IPS-18a (cell line): ENCODE results near the gene FGFR4.

ENCODE experiments used
- H3K27ac ChIP-seq: one replicate; pipeline ENCODE4 v1.5.1; 2013; ENCODE audit warnings: low read length
- H3K27me3 ChIP-seq: one replicate; pipeline ENCODE4 v1.6.1; 2013; ENCODE audit warnings: mild to moderate bottlenecking, low read length; ENCODE audit not compliant: control insufficient read depth, insufficient read depth
- H3K36me3 ChIP-seq: one replicate; pipeline ENCODE4 v1.6.1; 2013; ENCODE audit warnings: low read depth, low read length; ENCODE audit not compliant: control insufficient read depth
- H3K4me1 ChIP-seq: one replicate; pipeline ENCODE4 v1.6.1; 2013; ENCODE audit warnings: low read depth, low read length; ENCODE audit not compliant: control insufficient read depth
- H3K4me3 ChIP-seq: one replicate; pipeline ENCODE4 v1.5.1; 2013; ENCODE audit warnings: low read length
- H3K9ac ChIP-seq: one replicate; pipeline ENCODE4 v1.6.1; 2013; ENCODE audit warnings: mild to moderate bottlenecking, low read length, moderate library complexity
- H3K9me3 ChIP-seq: one replicate; pipeline ENCODE4 v1.6.1; 2013; ENCODE audit warnings: low read depth, low read length; ENCODE audit not compliant: control insufficient read depth

The FGFR4 gene

DNA sequence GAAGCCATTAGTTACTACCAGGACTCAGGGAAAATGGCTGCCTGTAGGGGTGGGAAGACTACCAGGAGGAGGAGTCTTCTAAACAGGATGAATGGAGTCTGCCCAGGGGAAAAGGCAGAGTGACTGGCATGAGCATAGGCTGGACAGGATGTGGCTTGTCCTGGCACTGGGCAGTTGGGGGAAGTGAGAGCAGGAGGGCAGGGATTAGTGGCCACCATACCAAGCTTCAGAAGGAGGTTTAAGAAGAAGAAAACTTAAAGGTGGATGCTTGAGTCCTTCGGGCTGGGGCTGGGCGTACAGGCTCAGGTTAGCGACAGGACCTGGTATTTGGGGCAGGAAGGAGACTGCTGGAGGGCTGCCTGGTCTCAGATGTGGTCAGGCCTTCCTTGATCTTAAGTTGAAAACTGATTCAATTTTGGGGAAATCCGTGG, 41.9 kb downstream of the FGFR4 start:
- no peaks in the 10 kb centered on the region for H3K36me3 ChIP-seq
- H3K4me3 ChIP-seq = no peak overlapping the region
- H3K9me3 ChIP-seq = no peaks in the 10 kb centered on the region
- H3K9ac ChIP-seq = no peak overlapping the region
- H3K4me1 ChIP-seq = peaks cover 4% of the 10 kb centered on the region
- H3K27ac ChIP-seq = no peak overlapping the region
- no peaks in the 10 kb centered on the region for H3K27me3 ChIP-seq

DNA sequence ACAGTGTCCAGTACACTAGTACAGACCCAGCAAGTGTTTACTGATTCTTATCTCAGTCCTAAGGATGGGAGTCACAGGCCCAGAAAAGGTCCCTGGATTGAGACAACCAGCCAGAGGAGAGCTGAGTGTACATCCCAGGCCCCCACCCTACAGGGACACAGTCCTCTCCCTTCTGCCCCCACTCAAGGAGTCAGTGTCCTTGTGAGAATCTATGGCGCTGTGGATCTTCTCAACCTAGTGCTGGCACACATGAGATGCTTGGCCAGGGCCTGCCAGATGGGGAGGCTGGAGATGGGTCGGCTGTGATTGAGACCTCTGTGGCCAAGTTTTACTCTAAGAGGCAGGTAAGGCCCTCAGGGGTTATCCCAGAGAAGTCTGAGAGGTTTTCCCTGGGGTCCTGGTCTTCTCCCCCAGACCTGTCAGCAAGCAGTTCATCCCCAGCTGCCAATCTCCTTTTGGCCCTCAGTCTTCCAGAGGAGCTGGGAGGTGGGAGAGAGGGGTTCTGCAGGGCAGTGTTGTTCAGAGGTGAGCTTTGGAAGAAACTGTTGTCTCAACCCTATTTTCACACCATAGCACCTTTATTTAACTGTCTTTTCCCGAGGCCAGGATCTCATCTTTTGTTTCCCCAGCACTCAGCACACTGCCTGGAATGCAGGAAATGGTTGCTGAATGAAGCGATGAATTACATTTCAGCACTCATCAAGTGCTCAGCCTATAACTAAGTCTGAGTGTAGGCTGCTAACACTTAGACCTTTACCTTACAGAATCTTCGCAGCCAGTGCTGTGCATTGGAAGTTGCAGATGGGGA, 43.7 kb downstream of the FGFR4 start:
- peaks cover 11% of the 10 kb centered on the region for H3K4me1 ChIP-seq
- H3K9ac ChIP-seq = no peak overlapping the region
- no peaks in the 10 kb centered on the region for H3K27me3 ChIP-seq
- no peaks in the 10 kb centered on the region for H3K9me3 ChIP-seq
- H3K27ac ChIP-seq = no peak overlapping the region
- H3K4me3 ChIP-seq = no peak overlapping the region
- peaks cover 6% of the 10 kb centered on the region for H3K36me3 ChIP-seq

GRCh38 chr5:177131019-177131320, 44.3 kb downstream of the FGFR4 start:
- no peak overlapping the region for H3K4me3 ChIP-seq
- no peaks in the 10 kb centered on the region for H3K27me3 ChIP-seq
- peaks cover 16% of the 10 kb centered on the region for H3K4me1 ChIP-seq
- H3K27ac ChIP-seq = no peak overlapping the region
- no peak overlapping the region for H3K9ac ChIP-seq
- no peaks in the 10 kb centered on the region for H3K9me3 ChIP-seq
- H3K36me3 ChIP-seq = peaks cover 12% of the 10 kb centered on the region

- H3K36me3 ChIP-seq = peaks cover 18% of the 10 kb centered on the region
- peak overlapping the region; percentile 76 for H3K27ac ChIP-seq
- H3K27me3 ChIP-seq = no peaks in the 10 kb centered on the region
- H3K9me3 ChIP-seq = no peaks in the 10 kb centered on the region
- H3K4me1 ChIP-seq = peaks cover 16% of the 10 kb centered on the region
- peak overlapping the region; percentile 81 for H3K4me3 ChIP-seq
- peak overlapping the region; percentile 95 for H3K9ac ChIP-seq
Observed at GRCh38 chr5:177131352-177132135, 44.8 kb downstream of the FGFR4 start.

GRCh38 chr5:177132136-177133095, 45.7 kb downstream of the FGFR4 start:
- Histone ChIP-seq H3K9ac (peak overlapping the region; percentile 95), H3K4me1 (peaks cover 16% of the 10 kb centered on the region), H3K9me3 (no peaks in the 10 kb centered on the region), H3K36me3 (peaks cover 26% of the 10 kb centered on the region), H3K4me3 (peak overlapping the region; percentile 81), H3K27ac (peak overlapping the region; percentile 85), H3K27me3 (no peaks in the 10 kb centered on the region)

DNA sequence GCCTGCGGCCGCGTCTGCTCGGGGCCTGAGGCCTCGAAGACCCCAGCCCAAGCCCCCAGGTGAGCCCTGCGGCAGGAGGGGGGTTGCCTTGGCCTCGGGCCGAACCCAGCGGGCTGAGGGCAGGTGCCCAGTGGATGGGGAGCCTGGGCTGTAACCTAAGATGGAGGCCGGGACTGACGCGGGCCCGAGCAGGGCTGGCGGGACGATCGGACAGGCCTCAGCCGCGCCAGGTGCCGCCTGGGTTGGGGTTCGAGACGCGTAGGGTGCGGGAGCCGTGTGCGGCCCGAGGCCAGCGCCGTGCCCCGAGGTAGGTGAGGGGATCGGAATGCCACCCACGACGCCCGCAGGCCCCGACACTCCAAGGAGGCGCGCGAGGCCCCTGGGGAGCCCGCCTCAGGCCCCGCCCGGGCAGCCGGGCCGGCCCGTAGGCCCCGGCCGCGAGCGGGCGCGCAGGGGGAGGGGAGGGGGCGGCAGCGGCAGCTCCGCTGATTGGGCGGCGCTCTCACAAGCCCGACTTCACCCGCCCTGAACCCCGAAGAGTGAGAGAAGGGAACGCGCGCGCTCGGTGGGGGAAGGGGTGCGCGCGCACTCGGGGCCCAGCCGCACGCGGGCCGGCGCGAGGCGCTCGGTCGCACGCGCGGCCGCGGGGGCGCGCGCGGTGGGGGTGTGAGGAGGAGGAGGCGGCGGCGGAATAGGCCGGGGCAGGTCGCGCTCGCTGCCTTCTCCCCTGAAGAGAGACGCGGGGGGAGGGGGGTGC, 46.6 kb downstream of the FGFR4 start, which contains the start of gene NSD1:
NSD1 (plus strand) TSS at position 678 of the 757 bp plus-strand sequence. CDS start 1,331 bp downstream, outside the sequence.
- H3K4me1 ChIP-seq = peaks cover 16% of the 10 kb centered on the region

GRCh38 chr5:177133853-177134696, 47.4 kb downstream of the FGFR4 start:
- Histone ChIP-seq H3K27me3 (no peaks in the 10 kb centered on the region), H3K36me3 (peaks cover 36% of the 10 kb centered on the region), H3K4me3 (peak overlapping the region; percentile 83), H3K9ac (peak overlapping the region; percentile 92), H3K27ac (peak overlapping the region; percentile 76), H3K9me3 (no peaks in the 10 kb centered on the region), H3K4me1 (peaks cover 16% of the 10 kb centered on the region)

More for the DNA sequence above, 46.6 kb downstream of the FGFR4 start, which contains the start of gene NSD1:
- Histone ChIP-seq H3K27ac (peak within 1 kb of the TSS; percentile 85), H3K27me3 (no peaks in the 10 kb centered on the region), H3K9me3 (no peaks in the 10 kb centered on the region), H3K36me3 (peaks cover 35% of the 10 kb centered on the region), H3K4me3 (peak within 1 kb of the TSS; percentile 83), H3K9ac (peak within 1 kb of the TSS; percentile 95)

DNA sequence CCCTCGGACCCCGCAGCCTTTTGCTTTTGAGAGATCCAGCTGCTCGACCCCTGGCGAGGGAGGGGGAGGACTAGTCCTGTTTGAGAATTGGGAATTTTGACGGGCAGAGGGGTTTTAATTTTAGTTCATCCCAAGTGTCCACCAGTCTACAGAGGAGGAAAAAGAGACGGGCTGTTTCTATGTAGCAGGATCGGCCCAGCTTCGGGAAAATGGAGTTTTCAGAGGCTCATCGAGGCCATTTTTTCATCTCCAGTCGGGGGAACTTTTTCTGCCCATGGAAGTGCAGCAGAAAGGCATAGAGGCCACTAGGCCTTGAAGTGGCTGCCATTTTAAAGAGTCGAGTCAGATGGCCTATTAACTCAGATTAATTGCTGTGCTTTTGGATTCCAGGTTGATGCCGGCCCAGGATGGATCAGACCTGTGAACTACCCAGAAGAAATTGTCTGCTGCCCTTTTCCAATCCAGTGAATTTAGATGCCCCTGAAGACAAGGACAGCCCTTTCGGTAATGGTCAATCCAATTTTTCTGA, 48.0 kb downstream of the FGFR4 start:
- Histone ChIP-seq H3K4me3 (peak overlapping the region; percentile 83), H3K27me3 (no peaks in the 10 kb centered on the region), H3K27ac (peak overlapping the region; percentile 76), H3K4me1 (peaks cover 16% of the 10 kb centered on the region), H3K36me3 (peaks cover 42% of the 10 kb centered on the region), H3K9ac (peak overlapping the region; percentile 92), H3K9me3 (no peaks in the 10 kb centered on the region)

DNA sequence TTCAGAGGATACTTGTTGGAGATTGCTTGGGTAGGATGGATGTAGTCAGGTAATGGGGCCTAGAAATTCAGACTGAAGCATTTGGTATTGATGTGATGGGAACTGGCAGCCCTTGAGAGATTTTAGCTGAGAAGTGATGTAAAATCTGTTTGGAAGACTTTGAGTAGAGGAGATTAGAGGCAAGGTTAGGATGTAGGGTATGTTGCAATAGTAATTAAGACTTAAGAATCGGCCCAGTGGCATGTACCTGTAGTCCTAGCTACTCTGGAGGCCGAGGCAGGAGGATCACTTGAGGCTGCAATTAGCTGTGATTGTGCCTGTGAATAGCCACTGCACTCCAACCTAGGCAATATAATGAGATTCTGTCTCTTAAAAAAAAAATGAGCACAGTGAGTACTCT, 53.6 kb downstream of the FGFR4 start:
- H3K27ac ChIP-seq = no peak overlapping the region
- no peak overlapping the region for H3K4me3 ChIP-seq
- H3K36me3 ChIP-seq = peaks cover 86% of the 10 kb centered on the region
- H3K27me3 ChIP-seq = no peaks in the 10 kb centered on the region
- H3K9me3 ChIP-seq = no peaks in the 10 kb centered on the region
- peaks cover 6% of the 10 kb centered on the region for H3K4me1 ChIP-seq
- no peak overlapping the region for H3K9ac ChIP-seq

GRCh38 chr5:177141496-177141895, 54.8 kb downstream of the FGFR4 start:
- H3K9ac ChIP-seq = no peak overlapping the region
- no peak overlapping the region for H3K27ac ChIP-seq
- no peaks in the 10 kb centered on the region for H3K27me3 ChIP-seq
- H3K4me1 ChIP-seq = no peaks in the 10 kb centered on the region
- H3K9me3 ChIP-seq = no peaks in the 10 kb centered on the region
- peaks cover 86% of the 10 kb centered on the region for H3K36me3 ChIP-seq
- H3K4me3 ChIP-seq = no peak overlapping the region
